Measurements from ENCODE around the gene AKR7A3.
A peak's percentile ranks its signal among the peaks of the same experiment; 100 is the strongest.
"Not testable (repeated sequence)": the region's sequence is repeated elsewhere in the genome, so short reads cannot be mapped to it uniquely, and the experiment has no call there.

The AKR7A3 gene

GRCh38 chr1:19288324-19289241, at the start of gene AKR7A3:
Gene AKR7A3 (minus strand): TSS chr1:19288770. CDS start chr1:19288709, 61 bp downstream.
- peak within 1 kb of the TSS; percentile 16 to 47 (median 33) for H3K4me3 ChIP-seq
- H3K27ac ChIP-seq = not testable (repeated sequence)

GRCh38 chr1:19338323-19338762, 49.8 kb upstream of the AKR7A3 start:
- H3K27ac ChIP-seq = no peak overlapping the region

GRCh38 chr1:19337289-19337688, 48.7 kb upstream of the AKR7A3 start:
- no peak overlapping the region for H3K4me3 ChIP-seq
- no peak overlapping the region for H3K27ac ChIP-seq

More at GRCh38 chr1:19338323-19338762, 49.8 kb upstream of the AKR7A3 start:
- no peak overlapping the region for H3K4me3 ChIP-seq

- Histone ChIP-seq H3K4me3 (no peak overlapping the region), H3K27ac (peak overlapping the region in 1 of 21 experiments; percentile 11)
These were observed 48.0 kb upstream of the AKR7A3 start for GRCh38 chr1:19336543-19336942.

GRCh38 chr1:19333587-19334354, 45.2 kb upstream of the AKR7A3 start:
- Histone ChIP-seq H3K27ac (no peak overlapping the region), H3K4me3 (no peak overlapping the region)

GRCh38 chr1:19332832-19333231, 44.3 kb upstream of the AKR7A3 start:
- Histone ChIP-seq H3K4me3 (no peak overlapping the region), H3K27ac (no peak overlapping the region)

- Histone ChIP-seq H3K27ac (no peak overlapping the region), H3K4me3 (no peak overlapping the region)
These were observed 42.8 kb upstream of the AKR7A3 start for GRCh38 chr1:19331262-19331878.

GRCh38 chr1:19330449-19331135, 42.0 kb upstream of the AKR7A3 start:
- Histone ChIP-seq H3K4me3 (no peak overlapping the region), H3K27ac (no peak overlapping the region)

GRCh38 chr1:19329611-19330010, 41.0 kb upstream of the AKR7A3 start:
- no peak overlapping the region for H3K27ac ChIP-seq
- no peak overlapping the region for H3K4me3 ChIP-seq

- H3K4me3 ChIP-seq = no peak overlapping the region
These were observed 40.6 kb upstream of the AKR7A3 start for GRCh38 chr1:19329188-19329587.

GRCh38 chr1:19328486-19328885, 39.9 kb upstream of the AKR7A3 start:
- H3K4me3 ChIP-seq = no peak overlapping the region
- H3K27ac ChIP-seq = no peak overlapping the region

More at GRCh38 chr1:19329188-19329587, 40.6 kb upstream of the AKR7A3 start:
- H3K27ac ChIP-seq = no peak overlapping the region

- Histone ChIP-seq H3K27ac (no peak overlapping the region), H3K4me3 (no peak overlapping the region)
These were observed 39.2 kb upstream of the AKR7A3 start for GRCh38 chr1:19327736-19328135.

- Histone ChIP-seq H3K27ac (no peak overlapping the region), H3K4me3 (no peak overlapping the region)
These were observed 38.7 kb upstream of the AKR7A3 start for GRCh38 chr1:19327301-19327700.

GRCh38 chr1:19326748-19327065, 38.1 kb upstream of the AKR7A3 start:
- Histone ChIP-seq H3K27ac (no peak overlapping the region), H3K4me3 (no peak overlapping the region)

GRCh38 chr1:19325958-19326747, 37.6 kb upstream of the AKR7A3 start:
- Histone ChIP-seq H3K4me3 (no peak overlapping the region), H3K27ac (no peak overlapping the region)

- Histone ChIP-seq H3K4me3 (no peak overlapping the region), H3K27ac (no peak overlapping the region)
These were observed 36.9 kb upstream of the AKR7A3 start for GRCh38 chr1:19325368-19325957.

- H3K27ac ChIP-seq = no peak overlapping the region
These were observed 36.1 kb upstream of the AKR7A3 start for GRCh38 chr1:19324665-19324990.

GRCh38 chr1:19323987-19324664, 35.6 kb upstream of the AKR7A3 start:
- no peak overlapping the region for H3K4me3 ChIP-seq
- no peak overlapping the region for H3K27ac ChIP-seq

More at GRCh38 chr1:19324665-19324990, 36.1 kb upstream of the AKR7A3 start:
- no peak overlapping the region for H3K4me3 ChIP-seq
